NCI-H2107 (cell line): ENCODE data around the gene SUSD4.

Experiments used
- DNase-seq: peaks from one replicate; lab custom pipeline; 2025; lab: John Stamatoyannopoulos, UW

The SUSD4 gene

DNA sequence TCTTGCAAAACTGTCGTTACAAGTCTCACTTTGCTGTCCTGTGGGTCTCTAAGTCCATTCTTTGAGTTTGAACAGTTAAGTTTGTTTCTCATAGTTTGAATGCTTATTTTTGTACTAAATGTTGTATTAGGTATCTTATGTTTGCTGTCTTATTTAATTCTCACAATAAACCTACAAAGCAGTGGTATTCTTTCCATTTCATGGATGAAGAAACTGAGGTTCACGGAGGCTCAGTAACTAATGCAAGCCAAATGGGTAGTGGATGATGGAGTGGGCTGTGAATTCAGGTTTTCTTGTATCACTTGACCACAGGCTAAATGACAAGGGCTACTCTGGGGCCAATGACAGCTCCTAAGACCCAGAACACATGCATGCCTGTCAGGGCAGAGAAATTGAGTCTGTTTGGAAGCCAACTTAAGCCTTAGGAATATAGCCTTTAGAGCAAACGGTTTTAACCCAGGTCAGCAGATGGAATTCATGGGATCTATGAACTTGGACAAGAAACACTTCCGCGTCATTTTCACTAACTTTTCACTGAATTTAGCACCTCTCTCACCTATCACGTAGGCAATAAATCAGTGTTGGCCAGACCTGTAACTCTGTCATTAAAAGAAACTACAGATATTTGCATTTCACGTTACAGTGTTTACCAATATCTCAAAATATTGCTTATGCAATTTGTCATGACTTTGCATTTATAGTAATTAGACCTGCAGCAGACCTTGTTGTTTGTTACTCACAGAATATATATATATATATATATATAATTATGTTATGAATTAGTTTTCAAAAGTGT, 153.8 kb downstream of the SUSD4 start:
- DNase-seq = no peak

DNA sequence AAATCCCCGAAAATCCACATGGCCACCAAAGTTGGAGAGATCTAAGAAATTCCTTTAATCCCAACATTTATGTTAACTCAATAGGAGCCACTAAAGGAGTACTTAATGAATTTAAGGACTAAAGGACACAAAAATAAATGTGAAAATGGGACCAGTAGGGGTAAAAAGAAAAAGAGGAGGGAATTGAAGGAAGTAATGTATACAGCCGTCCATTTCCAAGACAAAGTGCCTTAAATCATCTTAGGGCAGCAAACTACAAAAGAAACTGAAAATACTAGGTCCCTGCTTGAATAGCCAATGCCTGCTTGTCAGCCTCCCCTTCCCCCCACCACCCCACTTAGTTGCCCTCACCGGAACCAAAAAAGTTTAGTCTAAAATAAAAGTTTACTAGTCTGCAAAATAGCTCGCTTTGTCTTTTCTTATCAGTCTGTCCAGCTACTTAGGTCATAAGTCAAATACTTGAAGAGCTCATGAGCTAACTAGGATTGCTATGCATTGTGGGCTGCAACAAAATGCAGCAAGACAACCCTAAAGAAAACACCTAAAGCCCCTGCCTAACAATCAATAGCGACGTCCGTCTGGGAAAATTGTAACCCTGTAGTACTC, 154.6 kb downstream of the SUSD4 start:
- no peak for DNase-seq

DNA sequence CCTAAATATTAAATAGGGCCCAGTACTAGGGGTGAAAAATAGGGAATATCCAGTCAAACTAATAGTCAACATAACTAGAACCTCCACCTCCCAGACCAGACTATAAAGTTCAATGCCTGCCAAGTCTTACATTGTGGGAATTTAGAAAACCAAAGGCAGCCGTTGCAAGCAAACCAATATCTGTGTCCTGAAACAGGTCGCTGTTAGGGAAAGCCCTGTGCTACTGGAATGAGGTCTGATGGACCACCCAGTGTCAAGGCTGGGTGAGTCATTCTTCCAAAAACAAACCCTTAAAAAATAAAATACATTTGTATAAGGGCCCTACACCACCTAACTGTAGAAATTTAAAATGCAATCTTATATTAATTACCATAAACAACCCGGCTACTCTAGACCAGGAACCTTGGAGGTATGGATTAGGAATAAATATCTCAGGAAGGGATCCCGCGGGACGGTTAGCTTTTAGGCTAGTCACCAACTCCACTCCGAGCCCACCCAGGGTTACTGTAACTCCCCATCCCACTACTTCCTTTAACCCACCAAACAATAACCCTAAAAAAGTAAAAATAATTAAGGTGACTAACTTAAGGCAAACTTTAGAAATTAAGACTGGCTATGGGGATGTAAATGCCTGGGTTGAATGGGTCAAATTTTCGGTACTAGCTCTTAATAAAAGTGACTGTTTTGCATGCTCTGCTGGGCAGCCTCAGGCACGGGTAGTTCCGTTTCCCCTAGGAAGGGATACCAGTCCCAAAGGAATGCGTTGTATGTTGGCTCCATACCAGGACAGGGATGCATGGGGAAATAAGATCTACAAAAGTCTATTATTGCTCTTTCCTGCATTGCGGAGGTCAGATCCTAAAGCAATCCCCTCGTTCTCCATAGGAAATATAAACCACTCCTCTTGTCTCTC, 155.6 kb downstream of the SUSD4 start:
- no peak for DNase-seq

DNA sequence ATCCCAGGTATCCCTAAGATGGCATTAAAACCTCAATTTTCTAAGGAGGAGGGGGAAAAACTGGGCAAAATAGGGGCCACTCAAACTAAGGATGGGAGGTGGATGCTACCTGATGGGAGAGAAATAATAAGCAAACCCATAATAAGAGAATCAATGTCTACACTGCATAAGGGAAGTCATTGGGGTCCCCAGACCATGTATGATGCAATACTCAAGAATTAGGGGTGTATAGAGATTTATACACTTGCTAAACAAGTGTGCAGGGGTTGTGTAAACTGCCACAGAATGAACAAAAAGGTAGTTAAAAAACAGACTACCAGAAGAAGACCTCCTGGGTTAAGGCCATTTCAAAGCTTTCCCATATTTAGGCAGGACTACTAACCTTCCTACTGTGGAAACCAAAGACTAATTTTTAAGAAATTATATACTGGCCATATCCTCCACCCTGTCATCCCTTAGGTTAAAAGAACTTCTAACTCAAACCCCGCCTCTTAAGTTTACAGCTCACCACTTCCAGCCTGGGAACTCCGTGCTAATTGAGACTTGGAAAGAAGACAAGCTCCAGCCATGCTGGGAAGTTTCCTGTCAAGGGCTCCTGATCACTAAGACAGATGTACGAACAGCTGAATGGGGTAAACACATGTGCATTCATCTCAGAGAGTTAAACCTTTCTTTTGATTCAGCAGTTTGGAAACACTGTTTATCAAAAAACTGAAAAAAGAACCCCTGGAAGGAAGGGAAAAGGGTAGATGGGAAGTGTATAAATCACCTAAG, 156.5 kb downstream of the SUSD4 start:
- no peak for DNase-seq

DNA sequence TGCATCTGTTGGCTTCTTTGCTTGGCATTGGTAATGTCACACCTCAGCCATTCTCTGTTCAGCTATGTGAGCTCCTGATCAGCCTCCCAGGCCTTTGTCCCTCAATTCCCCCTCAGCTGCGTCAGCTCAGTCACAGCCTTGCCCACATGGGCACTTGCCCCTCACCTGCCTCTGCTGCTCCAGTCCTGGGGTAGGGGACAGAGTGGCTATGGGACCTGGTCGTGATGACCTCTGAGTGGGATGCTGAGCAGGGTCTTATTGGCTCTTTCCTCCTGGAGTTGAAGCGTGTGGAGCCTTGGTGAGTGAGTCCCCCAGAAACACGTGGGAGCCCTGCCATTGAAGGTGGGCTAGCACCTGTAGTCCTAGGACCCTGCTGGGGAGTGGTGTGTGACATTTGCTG, 159.6 kb downstream of the SUSD4 start:
- no peak for DNase-seq

DNA sequence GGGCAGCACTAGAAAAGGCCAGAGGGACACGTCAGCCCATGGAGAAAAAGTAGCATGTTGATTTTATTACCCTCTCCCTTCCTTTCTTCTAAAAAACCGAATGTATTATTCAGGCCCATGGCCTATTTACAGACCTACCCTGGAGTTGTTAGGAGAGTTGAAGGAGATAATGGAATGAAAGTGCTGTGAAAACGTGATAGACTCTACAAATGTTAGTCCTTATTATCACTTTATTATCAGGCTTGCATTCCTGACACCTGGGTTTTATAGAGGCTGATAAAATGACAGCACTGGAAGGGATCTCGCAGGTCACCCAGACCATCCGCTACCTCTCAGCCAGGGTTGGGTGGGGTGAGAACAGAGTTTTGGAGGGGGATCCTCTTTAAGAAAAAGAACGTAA, 160.3 kb downstream of the SUSD4 start:
- no peak for DNase-seq

DNA sequence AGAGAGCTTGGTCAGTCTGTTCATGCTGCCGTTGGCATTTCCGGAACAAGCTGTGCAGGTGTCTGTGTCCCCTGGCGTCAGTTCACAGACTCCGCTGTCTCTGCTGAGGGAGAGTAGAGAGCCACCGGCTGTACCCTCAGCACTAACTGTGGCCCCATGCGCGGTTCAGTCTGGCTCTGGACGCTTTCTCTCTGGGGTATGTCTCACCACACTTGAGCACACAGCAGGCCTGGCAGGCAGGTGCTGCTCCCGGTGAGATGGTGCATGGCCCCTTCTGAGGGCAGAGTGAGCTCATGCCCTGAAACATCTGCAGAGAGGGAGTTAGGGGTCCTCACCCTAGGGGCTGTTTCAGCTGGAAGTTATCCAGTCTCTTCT, 161.0 kb downstream of the SUSD4 start:
- no peak for DNase-seq

DNA sequence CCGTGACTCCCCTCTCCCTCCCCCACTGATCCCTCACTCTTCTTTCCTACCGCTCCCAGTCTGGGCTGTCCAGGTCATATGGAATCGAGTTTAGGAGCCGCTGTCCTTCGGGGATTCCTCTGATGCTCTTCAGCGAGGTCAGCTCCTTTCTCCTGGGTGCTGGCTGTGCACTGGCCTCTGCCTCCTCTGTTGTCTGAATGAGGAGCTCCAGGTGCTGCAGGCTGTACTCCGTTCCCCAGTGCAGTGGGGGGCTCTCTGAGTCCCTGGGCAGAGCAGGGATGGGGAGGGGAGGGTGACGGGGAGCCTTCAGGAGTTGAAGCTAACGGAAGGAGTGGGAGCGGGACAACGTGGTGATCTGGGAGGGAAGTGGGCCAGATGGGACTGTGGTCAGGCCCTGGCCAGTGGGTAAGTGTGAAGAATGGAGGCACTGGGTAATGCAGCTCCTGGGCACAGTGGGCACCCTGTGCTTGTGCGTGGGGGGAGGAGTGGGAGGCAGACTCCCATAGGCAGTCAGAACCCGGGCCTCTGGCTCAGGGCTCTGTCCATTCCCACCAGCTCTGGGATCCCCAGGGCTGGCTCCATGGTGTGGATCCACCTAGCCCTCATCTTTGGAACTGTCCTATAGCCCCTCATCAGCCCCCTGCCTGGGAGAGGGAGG, 161.5 kb downstream of the SUSD4 start:
- DNase-seq = no peak

DNA sequence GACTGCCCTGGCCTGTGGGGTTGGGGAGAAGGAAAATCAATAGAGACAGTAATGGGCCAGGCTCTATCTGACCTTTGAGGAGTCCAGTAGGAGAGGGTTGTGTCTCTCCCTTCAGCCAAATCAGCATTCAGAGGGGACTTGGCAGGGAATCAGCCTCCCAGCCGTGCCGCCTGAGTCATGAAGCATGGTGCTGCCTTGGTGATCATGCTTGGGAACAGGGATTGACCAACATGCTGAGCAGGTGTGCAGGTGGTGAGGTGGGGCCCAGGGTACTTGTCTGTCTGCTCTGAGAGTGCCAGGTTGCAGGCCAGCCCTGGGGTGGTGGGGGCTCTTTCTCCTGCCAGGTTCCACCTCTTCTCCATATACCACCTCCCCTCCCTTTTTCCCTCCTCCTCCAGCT, 162.0 kb downstream of the SUSD4 start:
- DNase-seq = no peak

DNA sequence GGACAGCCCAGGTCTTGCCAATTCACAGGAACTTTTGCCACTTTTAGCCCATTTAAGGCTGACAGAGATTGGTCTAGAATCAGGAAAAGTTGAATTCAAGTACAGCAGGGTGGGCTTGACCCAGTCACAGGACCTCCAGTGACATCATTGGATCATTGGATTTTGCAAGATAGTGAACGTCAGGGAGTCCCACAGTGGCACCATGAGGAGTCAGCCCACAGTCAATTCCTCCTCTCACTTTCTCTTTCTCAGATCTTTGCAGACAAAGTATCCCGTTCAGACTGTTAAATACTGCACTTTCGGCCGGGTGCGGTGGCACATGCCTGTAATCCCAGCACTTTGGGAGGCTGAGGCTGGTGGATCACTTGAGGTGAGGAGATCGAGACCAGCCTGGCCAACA, 163.1 kb downstream of the SUSD4 start:
- no peak for DNase-seq

DNA sequence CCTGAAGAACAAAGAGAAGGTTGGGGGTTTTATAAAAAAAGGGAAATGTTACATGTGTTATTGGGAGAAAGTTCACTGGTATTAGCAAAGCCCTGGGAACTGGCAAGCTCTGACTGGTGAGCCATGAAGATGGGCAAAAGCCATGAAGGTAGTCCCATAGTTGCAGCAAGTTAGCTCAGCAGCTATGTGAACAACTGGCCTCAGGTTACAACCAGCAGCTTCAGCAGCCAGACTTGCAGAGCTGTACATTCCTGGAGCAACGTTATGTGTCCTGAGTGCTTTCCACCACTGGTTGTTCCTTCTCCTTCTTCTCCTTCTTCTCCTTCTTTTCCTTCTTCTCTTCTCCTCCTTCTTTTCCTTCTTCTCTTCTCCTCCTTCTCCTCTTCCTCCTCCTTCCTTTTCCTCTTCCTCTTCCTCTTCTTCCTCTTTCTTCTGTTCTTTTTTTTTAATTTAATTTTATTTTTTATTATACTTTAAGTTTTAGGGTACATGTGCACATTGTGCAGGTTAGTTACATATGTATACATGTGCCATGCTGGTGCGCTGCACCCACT, 164.8 kb downstream of the SUSD4 start:
- DNase-seq = no peak

DNA sequence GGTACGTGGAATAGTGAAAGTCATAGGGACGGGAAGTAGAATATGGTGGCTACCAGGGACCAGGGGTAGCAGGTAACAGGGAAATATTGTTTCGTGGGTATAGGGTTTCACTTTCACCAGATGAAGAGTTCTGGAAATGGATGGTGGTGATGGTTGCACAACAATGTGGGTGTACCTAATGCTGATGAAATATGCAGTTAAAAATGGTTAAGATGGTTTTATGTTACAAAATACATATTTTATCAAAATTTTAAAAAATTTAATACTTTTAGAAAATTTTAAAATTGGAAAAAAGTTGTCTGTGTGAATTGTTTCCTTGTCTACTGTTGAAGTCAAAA, 165.4 kb downstream of the SUSD4 start:
- no peak for DNase-seq

DNA sequence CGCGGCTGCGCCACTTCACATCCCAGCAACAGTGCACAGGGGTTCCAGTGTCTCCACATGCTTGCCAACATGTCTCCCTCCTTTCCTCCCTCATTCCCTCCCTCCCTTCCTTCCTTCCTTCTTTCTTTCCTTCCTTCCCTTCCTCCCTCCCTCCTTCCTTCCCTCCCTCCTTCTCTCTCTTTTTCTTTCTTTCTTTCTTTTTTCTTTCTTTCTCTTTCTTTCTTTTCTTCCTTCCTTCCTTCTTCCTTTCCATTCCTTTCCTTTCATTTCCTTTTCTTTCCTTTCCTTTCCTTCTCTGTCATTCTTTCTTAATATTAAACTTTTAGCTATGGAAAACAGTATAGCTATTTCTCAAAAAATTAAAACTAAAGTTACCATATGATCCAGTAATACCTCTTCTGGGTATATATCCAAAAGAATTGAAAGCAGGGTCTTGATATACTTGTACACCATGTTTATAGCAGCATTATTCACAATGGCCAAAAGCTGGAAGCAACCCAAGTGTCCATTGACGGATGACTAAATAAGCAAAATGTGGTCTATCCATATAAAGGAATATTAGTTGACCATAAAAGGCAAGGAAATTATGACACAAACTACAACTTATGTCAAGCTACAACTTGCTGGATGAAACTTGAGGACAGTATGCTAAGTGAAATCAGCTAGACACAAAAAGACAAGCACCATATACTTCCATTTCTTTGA, 165.9 kb downstream of the SUSD4 start:
- DNase-seq = no peak

DNA sequence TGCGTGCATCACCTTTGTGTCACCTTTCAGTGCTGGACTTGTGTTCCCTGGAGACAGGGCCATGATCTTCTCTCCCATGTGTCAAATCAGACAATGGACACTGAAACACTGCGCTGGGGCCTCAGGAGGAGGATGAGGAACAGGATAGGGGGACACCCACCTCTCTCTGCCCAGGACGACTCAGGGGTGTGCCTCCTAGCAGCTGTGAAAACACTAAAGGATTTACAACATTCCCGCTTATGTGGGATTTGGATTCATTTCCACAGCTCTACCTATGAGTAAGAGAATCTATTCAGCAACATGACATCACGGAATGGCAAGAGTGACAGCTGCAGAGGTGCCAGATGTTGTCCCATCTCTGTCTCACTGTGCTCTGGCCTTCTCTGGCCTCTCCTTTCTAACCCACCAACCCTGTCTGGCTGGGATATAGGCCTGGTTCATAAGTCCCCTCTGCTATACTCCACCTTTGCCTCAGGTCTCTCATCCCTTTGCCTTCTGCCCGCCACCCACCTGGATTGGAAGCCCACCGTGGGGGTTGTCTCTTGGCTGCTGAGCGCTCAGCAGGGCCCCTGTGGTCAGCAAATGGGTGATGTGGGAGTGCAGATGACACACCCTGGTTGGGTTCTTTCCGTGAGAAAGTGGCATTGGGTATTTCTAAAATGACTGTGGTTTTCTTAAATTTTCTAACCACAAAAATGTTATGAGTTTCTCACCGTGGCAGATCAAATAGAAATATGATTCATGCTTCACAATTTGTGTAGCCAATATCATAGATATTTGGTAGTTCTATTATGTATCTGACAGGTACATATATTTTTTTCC, 173.9 kb downstream of the SUSD4 start:
- no peak for DNase-seq

DNA sequence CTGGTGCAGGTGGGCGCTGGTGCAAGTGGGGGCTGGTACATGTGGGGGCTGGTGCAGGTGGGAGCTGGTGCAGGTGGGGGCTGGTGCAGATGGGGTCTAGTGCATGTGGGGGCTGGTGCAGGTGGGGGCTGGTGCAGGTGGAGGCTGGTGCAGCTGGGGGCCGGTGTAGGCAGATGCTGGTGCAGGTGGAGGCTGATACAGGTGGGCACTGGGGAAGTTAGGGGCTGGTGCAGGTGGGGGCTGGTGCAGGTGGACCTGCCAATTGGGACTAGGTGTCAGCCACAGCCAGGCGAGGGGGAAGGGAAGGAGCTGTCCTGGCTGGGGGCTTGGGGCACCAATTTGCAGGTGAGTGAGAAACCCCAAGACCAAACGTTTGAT, 174.5 kb downstream of the SUSD4 start:
- DNase-seq = no peak

DNA sequence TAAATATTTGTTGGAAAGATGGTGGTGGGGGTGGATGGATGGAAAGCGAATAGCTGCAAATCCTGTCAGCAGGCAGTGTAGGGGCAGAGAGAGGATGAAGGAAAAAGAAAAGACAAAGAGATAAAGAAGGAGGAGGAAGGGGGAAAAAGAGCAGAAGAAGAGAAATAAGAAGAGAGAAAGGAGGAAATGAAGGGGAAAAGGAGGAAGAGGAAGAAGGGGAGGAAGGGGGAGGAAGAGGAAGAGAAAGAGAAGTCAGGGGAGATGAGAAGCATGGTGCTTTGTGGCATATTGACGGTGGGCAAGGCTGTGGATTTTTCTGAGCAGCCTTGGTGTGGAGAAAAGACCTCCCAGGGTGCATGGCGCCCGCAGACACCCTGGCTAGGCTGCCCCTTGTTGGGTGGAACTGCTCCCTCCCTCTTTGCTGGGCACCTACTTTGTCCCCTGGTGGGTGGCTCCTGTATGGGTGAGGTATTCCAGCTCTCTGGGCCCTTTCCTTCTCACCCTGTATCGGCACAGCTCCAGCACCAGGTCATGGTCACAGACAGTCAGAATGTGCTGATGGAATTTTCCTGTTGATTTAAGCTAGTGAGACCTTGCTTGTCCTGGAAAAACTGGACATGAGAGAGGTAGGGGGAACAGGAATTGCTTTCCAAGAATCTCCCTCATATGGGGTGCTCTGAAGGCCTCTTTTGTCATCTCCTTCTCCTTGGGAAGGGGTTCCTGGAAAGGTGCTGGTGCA, 175.2 kb downstream of the SUSD4 start:
- no peak for DNase-seq

DNA sequence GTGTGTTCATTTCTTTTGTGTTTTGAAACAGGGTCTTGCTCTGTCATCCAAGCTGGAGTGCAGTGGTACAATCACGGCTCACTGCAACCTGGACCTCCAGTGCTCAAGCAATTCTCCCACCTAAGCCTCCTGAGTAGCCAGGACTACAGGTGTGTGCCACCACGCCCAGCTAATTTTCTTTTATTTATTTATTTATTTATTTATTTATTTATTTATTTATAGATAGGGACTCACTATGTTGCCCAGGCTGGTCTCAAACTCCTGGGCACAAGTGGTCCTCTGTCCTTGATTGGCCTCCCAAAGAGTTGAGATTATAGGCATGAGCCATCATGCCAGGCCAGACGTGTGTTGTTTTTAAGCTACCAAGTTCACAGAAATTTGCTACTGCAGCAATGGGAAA, 177.2 kb downstream of the SUSD4 start:
- DNase-seq = no peak

DNA sequence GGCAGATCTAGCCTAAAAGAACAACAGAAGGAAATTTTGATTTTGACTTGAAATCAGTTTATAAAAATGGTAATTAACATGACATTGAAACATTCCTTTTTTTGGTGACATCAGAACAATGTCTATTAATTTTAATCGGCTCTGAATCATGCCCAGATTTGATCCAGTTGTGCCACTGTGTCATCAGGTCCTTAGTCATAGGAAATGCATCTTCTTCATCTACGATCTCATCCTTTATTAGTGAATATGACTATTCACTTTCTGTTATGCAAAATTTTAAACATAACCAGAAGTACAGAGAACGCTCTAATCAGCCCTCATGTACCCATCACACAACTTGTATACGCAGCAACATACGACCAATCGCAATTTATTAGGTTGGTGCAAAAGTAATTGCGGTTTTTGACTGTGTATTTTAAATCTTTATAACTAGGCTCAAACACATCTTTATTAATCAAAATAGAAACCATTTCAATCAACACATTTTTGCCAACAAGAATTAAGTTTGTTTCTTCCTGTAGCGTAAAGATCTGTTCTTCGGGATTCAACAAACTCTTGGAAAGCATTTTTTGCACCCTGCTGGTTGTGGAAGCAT, 180.6 kb downstream of the SUSD4 start:
- no peak for DNase-seq
